Stimulated activated CD4-positive, alpha-beta T cell treated with anti-CD3 and anti-CD28 coated beads, Interleukin-12 subunit alpha, Interleukin-12 subunit beta, amount 100 ng/mL, for 4 hours (primary cell): Measurements from ENCODE around the gene SGMS2.

Source experiments
- DNase-seq: peaks from one replicate; pipeline ENCODE4 v3.0.0-alpha.2; 2020

The SGMS2 gene

GRCh38 chr4:107831140-107831539 is 6.4 kb downstream of the SGMS2 start:
- DNase-seq, result no peak

- no peak for DNase-seq
Observed at GRCh38 chr4:107832275-107832807, 7.6 kb downstream of the SGMS2 start.

GRCh38 chr4:107834241-107834794 is 9.6 kb downstream of the SGMS2 start:
- DNase-seq, result no peak

- no peak for DNase-seq
Observed at GRCh38 chr4:107835406-107835805, 10.7 kb downstream of the SGMS2 start.

GRCh38 chr4:107837317-107837716 is 12.6 kb downstream of the SGMS2 start:
- DNase-seq, result no peak

- DNase-seq, result no peak
Observed at GRCh38 chr4:107837776-107838618, 13.3 kb downstream of the SGMS2 start.

- DNase-seq, result no peak
Observed at GRCh38 chr4:107838861-107839565, 14.3 kb downstream of the SGMS2 start.

GRCh38 chr4:107843391-107843790 is 18.7 kb downstream of the SGMS2 start:
- DNase-seq, result no peak

GRCh38 chr4:107845681-107846080 is 20.9 kb downstream of the SGMS2 start:
- DNase-seq, result no peak

- DNase-seq, result no peak
Observed at GRCh38 chr4:107850438-107850837, 25.7 kb downstream of the SGMS2 start.

GRCh38 chr4:107853444-107854355 is 29.0 kb downstream of the SGMS2 start:
- no peak for DNase-seq

- no peak for DNase-seq
Observed at GRCh38 chr4:107854356-107855022, 29.8 kb downstream of the SGMS2 start.

GRCh38 chr4:107855723-107856122 is 31.0 kb downstream of the SGMS2 start:
- no peak for DNase-seq

- DNase-seq, result no peak
Observed at GRCh38 chr4:107856901-107857300, 32.2 kb downstream of the SGMS2 start.

GRCh38 chr4:107857741-107858140 is 33.0 kb downstream of the SGMS2 start:
- no peak for DNase-seq

GRCh38 chr4:107858158-107858742 is 33.5 kb downstream of the SGMS2 start:
- no peak for DNase-seq

- DNase-seq, result no peak
Observed at GRCh38 chr4:107862658-107863057, 37.9 kb downstream of the SGMS2 start.

- no peak for DNase-seq
Observed at GRCh38 chr4:107863416-107863815, 38.7 kb downstream of the SGMS2 start.

- DNase-seq, result no peak
Observed at GRCh38 chr4:107863850-107864371, 39.2 kb downstream of the SGMS2 start.

GRCh38 chr4:107866726-107867125 is 42.0 kb downstream of the SGMS2 start:
- no peak for DNase-seq

GRCh38 chr4:107870236-107870635 is 45.5 kb downstream of the SGMS2 start:
- no peak for DNase-seq
